Activated effector memory CD4-positive, alpha-beta T cell treated with anti-CD3 and anti-CD28 coated beads, Interleukin-2, amount 50 U/mL, for 16 hours (primary cell): Measurements from ENCODE around the gene SNAPC3.

ENCODE experiments used
- DNase-seq: peaks from one replicate; pipeline ENCODE4 v3.0.0-alpha.2; 2020

The SNAPC3 gene

GRCh38 chr9:15492485-15493150 lies 69.9 kb downstream of the SNAPC3 start:
- DNase-seq = no peak

- DNase-seq = no peak
Measured at GRCh38 chr9:15498246-15498995, 75.7 kb downstream of the SNAPC3 start.

GRCh38 chr9:15499139-15499538 lies 76.5 kb downstream of the SNAPC3 start:
- DNase-seq = no peak

- DNase-seq = no peak
Measured at GRCh38 chr9:15501179-15501578, 78.5 kb downstream of the SNAPC3 start.

- no peak for DNase-seq
Measured at GRCh38 chr9:15501803-15502202, 79.1 kb downstream of the SNAPC3 start.

GRCh38 chr9:15505921-15506320 lies 83.2 kb downstream of the SNAPC3 start:
- DNase-seq = no peak

GRCh38 chr9:15509931-15510788 lies 87.5 kb downstream of the SNAPC3 start:
- DNase-seq = peak; percentile 88

GRCh38 chr9:15510789-15511575 lies 88.3 kb downstream of the SNAPC3 start, which contains the start of gene PSIP1:
Gene PSIP1 (minus strand): TSS chr9:15510970. CDS start chr9:15510188, 782 bp downstream.
- peak; percentile 95 for DNase-seq
